Measurements from ENCODE around the gene ZHX3. TPM values are rescaled to one million over a fixed set of nuclear protein-coding genes. Genes with fewer than 3 reads are reported as not detected.

Gene ZHX3
- total RNA-seq, 1 donor from 2014 or later = 13.4 TPM

DNA sequence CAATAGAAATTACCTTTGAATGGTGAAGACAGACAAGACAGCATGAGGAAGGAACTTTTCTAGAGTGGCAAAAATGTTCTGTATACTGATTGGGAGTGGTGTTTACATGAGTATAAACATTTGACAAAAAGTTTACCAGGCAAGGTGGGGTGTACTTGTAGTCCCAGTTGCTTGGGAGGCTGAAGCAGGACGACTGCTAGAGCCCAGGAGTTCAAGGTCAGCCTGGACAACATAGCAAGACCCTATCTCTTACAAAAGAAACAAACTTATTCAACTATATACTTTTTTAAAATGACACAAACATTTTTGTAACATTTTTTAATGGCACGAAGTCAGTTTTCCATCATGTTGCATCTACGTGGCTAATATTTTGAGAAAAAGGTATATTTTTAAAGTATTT, 40.5 kb downstream of the ZHX3 start:
- no peak for DNase-seq (ENCODE audit: low read depth)
- TF ChIP-seq CTCF (conservative IDR thresholded peaks at IDR 0.05; ENCODE audit: low read depth, low read length) = no peak
- H3K4me3 ChIP-seq (ENCODE audit: low read depth, low read length) = no peak overlapping the region

DNA sequence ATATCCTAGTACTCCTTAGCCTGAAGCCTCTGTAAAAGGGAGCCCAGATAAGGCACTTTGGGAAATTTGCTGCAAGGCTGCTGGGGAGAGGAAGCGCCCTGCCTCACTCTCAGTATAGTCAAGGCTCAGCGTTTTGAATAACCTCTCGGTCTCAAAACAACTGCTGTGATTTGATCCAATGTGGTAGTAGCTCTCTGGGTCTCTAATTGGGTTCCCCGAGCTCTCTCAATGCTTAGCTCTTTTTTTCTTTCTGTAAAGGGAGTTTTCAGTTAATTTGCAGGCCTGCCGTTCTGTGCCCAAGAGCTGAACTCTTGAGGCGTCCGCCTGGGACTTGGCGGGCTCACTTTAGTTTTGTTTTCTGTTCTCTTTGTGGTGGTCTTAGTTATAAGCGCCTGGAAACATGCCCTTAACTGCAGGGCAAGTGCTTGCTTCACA, 41.2 kb downstream of the ZHX3 start:
- H3K4me3 ChIP-seq (ENCODE audit: low read depth, low read length) = no peak overlapping the region
- no peak for TF ChIP-seq CTCF (conservative IDR thresholded peaks at IDR 0.05; ENCODE audit: low read depth, low read length)
- no peak for DNase-seq (ENCODE audit: low read depth)

GRCh38 chr20:41275301-41275731, 42.2 kb downstream of the ZHX3 start:
- no peak for DNase-seq (ENCODE audit: low read depth)
- H3K4me3 ChIP-seq (ENCODE audit: low read depth, low read length) = no peak overlapping the region
- TF ChIP-seq CTCF (conservative IDR thresholded peaks at IDR 0.05; ENCODE audit: low read depth, low read length) = no peak

DNA sequence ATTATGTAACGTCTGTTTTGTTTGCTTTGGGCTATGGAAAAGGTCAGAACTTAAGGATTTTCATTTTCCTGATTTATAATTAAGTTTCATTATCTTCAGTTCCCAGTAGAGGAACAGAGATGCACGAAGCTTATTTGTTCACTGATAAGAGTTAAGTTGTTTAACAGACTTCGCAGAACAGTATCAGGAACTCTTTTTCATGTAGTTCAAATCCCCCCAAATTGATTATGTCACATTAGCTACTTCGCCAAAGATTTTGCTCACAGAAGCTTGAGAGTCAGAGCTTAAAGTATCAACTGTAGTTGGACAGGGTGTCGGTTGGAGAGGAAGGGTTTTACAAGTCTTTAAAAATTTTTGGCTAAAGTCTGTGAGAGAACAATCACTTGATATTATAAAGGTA, 43.4 kb downstream of the ZHX3 start:
- DNase-seq (ENCODE audit: low read depth) = no peak
- no peak for TF ChIP-seq CTCF (conservative IDR thresholded peaks at IDR 0.05; ENCODE audit: low read depth, low read length)
- no peak overlapping the region for H3K4me3 ChIP-seq (ENCODE audit: low read depth, low read length)

GRCh38 chr20:41273445-41273844, 44.1 kb downstream of the ZHX3 start:
- DNase-seq (ENCODE audit: low read depth) = no peak
- no peak overlapping the region for H3K4me3 ChIP-seq (ENCODE audit: low read depth, low read length)
- no peak for TF ChIP-seq CTCF (conservative IDR thresholded peaks at IDR 0.05; ENCODE audit: low read depth, low read length)

- no peak overlapping the region for H3K4me3 ChIP-seq (ENCODE audit: low read depth, low read length)
- TF ChIP-seq CTCF (conservative IDR thresholded peaks at IDR 0.05; ENCODE audit: low read depth, low read length) = no peak
- DNase-seq (ENCODE audit: low read depth) = no peak
Measured at GRCh38 chr20:41272339-41272738, 45.2 kb downstream of the ZHX3 start.

DNA sequence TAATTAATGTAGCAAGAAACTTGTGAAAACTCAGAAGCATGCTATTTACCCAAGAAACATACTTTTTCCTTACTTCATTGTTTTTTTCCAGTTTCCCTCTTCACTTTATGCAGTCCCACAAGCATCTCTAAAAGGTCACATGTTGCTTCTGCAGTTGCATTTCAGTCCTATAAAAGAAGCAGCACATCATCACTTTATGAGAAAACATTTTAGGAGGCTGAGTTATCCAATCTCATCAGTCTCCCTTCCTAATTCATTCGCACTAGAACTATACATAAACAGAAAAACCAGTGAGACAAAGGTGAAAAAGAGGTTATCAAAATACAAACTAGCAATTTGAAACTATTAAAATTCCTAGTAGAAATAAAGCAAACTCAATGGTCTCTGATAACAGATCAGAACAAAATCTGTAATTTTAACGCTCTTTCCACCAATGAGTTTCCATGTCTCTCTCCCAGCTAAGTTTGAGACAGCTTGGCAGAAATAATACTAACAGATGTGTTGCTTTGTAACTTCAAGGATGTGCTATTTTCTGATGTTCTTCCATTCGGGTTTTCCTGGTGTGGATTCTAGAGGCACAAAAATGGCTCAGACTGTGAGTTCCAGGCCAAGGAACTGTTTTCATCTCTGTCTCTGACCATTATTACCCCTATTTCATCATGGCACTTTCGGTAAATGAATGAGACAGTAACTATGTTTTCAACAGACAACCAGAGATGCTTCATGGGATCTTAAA, 48.4 kb downstream of the ZHX3 start:
- no peak for DNase-seq (ENCODE audit: low read depth)
- TF ChIP-seq CTCF (conservative IDR thresholded peaks at IDR 0.05; ENCODE audit: low read depth, low read length) = no peak
- no peak overlapping the region for H3K4me3 ChIP-seq (ENCODE audit: low read depth, low read length)
